ENCODE results near the gene SPATS2L.

Gene SPATS2L

DNA sequence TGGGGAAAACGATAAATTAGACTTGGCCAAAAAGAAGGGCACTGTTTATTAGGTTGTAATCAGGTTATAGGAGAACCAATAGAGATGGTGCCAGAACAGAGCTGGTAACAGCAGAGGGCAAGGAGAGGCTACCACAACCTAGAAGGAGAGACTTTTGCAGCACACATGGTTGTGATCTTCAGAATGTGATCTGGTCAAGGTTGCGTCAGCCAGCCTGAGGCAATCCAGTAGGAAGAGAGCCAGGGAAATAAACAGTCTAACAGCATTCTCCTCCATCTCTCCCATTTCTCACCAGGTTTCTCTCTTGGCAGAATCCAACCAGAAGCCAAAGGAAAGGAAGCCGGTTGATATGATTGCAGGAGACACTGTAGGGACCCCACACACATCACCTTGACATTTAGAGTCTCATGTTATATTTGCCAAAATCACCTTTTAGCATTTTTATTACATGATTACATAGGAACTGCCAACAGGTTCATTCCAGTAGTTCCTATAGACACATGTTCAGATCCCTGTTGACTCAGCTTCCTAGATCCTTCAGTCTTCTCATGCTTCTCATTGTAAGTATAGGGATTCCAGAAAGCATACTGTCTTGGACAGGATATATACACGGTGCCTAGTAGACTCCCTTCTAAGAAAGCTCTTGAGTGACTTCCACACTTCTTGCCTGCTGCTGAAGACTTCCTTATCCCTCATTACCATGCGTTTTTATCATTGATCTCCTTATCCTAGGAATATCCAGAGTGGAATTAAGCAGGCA, 17.6 kb upstream of the SPATS2L start:
- peak; percentile 88 for DNase-seq (ENCODE audit: low read depth)
- H3K4me3 ChIP-seq (ENCODE audit: control insufficient read depth, low read depth, low read length): no peak overlapping the region
- no peak for TF ChIP-seq CTCF (IDR thresholded peaks at IDR 0.05; ENCODE audit: control insufficient read depth, insufficient read depth, low read depth, low read length, missing control alignments)

GRCh38 chr2:200296118-200296517, 10.4 kb upstream of the SPATS2L start:
- TF ChIP-seq CTCF (IDR thresholded peaks at IDR 0.05; ENCODE audit: control insufficient read depth, insufficient read depth, low read depth, low read length, missing control alignments): no peak
- DNase-seq (ENCODE audit: low read depth): no peak
- H3K4me3 ChIP-seq (ENCODE audit: control insufficient read depth, low read depth, low read length): no peak overlapping the region

DNA sequence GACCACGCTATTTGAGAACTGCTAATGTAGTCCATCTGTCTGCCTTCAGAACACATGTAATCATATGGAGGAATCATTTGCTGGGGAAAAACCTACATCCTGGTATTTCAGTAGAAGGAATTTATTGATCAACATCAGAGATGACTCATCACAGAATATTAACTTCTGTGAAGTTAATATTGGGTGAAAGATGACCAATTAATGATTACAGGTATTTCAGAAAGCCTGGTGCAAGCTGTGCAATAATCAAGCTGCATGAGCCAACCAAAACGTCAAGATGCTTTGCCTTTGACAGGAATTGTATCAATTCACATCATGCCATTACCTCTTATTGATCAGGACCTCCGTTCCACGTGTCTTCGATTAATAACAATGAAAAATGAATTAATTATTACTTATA, 9.4 kb upstream of the SPATS2L start:
- no peak for TF ChIP-seq CTCF (IDR thresholded peaks at IDR 0.05; ENCODE audit: control insufficient read depth, insufficient read depth, low read depth, low read length, missing control alignments)
- no peak for DNase-seq (ENCODE audit: low read depth)
- H3K4me3 ChIP-seq (ENCODE audit: control insufficient read depth, low read depth, low read length): no peak overlapping the region

- H3K4me3 ChIP-seq (ENCODE audit: control insufficient read depth, low read depth, low read length): no peak overlapping the region
- no peak for TF ChIP-seq CTCF (IDR thresholded peaks at IDR 0.05; ENCODE audit: control insufficient read depth, insufficient read depth, low read depth, low read length, missing control alignments)
- no peak for DNase-seq (ENCODE audit: low read depth)
Measured at GRCh38 chr2:200297989-200298388, 8.5 kb upstream of the SPATS2L start.

DNA sequence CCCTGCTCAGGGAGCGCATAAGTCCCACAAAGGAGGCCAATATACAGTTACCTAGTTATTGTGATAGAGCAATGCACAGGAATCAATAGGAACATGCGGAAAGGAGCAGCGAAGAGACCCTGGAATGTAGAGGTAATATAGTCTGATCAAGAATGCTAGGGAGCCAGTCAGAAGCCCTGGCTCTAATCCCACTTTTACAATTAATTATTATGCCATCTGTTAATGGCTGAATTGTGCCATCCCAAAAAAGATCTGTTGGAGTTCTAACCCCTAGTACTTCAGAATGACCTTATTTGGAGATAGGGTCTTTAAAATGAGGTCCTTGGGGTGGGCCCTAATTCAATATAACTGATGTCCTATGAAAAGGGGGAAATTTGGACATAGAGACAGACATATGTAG, 7.7 kb upstream of the SPATS2L start:
- DNase-seq (ENCODE audit: low read depth): no peak
- TF ChIP-seq CTCF (IDR thresholded peaks at IDR 0.05; ENCODE audit: control insufficient read depth, insufficient read depth, low read depth, low read length, missing control alignments): no peak
- no peak overlapping the region for H3K4me3 ChIP-seq (ENCODE audit: control insufficient read depth, low read depth, low read length)

DNA sequence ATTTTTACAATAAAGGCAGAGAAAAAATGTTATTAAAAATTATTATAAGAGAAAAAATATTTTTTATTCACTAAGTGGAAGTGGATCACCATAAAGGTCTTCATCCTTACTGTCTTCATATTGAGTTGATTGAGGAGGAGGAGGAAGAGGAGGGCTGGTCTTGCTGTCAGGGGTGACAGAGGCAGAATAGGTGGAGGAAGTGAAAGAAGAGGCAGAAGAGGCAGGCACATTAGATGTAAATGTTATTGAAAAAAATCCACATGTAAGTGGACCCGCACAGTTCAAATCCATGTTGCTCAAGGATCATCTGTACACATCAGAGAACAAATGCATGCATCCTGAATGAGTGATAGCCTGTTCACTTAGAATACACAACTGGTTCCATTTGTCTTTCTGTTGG, 6.4 kb upstream of the SPATS2L start:
- no peak for TF ChIP-seq CTCF (IDR thresholded peaks at IDR 0.05; ENCODE audit: control insufficient read depth, insufficient read depth, low read depth, low read length, missing control alignments)
- DNase-seq (ENCODE audit: low read depth): no peak
- H3K4me3 ChIP-seq (ENCODE audit: control insufficient read depth, low read depth, low read length): no peak overlapping the region
